Stimulated activated CD4-positive, alpha-beta T cell treated with anti-CD3 and anti-CD28 coated beads, Interleukin-2, amount 100 ng/mL, for 24 hours (primary cell): ENCODE data around the gene CEP112.
"Not testable (repeated sequence)": the region's sequence is repeated elsewhere in the genome, so short reads cannot be mapped to it uniquely, and the experiment has no call there.

Source experiments
- DNase-seq, 2 donors: peaks; one replicate each; pipeline ENCODE4 v3.0.0-alpha.2; 2020

CEP112 gene

DNA sequence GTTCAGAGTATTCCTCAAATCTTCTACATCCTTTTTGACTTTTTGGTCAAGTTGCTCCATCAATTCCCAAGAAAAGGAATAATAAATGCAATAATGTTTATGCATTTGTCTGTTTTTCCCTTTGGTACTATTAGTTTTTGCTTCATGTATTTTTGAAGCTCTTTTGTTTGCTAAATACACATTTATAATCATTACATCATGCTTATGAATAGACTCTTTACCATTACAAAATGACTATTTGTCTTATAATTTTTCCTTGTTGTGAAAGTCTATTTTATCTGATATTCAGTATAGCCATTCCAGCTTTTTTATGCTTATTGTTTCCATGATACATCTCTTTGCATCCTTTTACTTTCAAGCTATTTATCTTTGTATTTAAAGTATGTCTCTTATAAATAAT lies 41.2 kb downstream of the CEP112 start:
- DNase-seq = no peak

DNA sequence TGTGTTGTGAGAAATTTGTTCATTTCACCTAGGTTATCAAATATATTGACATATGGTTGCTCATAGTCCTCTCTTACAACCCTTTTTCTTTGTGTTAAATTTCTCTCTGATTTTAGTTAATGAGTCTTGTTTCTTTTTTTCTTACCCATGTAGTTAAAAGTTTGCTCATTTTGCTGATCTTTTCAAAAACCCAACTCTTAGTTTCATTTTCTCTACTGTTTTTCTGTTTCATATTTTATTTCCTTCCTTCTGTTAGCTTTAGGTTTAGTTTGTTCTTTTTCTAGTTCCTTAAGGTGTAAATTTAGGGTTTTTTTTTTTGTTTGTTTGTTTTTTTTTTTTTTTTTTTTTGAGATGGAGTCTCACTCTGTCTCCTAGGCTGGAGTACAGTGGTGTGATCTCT lies 42.4 kb downstream of the CEP112 start:
- no peak for DNase-seq

DNA sequence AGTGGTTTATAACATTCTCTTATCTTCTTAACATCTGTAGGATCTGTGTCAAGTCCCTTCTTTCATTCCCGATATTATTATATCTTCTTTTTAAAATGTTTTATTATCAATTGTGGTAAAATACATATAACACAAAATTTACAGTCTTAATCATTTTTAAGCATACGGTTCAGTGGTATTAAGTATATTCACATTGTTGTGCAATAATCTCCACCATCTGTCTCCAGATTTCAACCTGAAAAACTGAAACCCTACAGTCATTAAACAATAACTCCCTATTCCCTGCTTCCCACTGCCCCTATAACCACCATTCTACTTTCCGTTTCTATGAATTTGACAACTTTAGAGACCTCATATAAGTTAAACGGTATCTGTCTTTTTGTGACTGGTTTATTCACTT lies 45.5 kb downstream of the CEP112 start:
- no peak for DNase-seq

DNA sequence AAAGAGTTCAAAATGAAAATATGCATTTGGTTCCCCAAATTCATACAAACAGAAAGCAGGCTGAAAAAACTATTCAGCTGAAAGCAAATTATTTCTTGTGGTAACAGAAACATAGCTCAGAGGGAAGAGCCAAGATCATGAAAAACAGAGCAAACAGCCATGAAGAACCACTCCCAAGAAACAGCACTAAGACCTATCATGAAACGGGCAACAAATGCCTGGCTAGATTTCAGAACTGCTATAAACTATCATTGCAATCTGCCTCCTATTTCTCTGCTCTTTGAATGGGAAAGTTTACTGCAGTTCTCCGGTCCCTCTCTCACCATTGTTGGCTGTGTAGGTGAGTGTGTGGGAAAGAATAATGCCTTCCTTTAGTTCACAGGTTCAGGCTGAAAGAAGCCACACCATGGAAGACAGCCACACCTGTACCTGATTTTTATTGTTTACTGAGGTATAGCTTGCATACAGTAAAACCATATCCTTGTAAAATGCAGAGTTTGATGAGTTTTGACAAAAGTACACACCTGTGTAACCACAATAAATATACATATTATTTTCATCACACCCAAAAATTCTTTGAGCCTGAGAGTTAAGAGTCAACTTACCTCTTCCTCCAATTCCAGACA lies 48.2 kb downstream of the CEP112 start:
- DNase-seq = no peak

DNA sequence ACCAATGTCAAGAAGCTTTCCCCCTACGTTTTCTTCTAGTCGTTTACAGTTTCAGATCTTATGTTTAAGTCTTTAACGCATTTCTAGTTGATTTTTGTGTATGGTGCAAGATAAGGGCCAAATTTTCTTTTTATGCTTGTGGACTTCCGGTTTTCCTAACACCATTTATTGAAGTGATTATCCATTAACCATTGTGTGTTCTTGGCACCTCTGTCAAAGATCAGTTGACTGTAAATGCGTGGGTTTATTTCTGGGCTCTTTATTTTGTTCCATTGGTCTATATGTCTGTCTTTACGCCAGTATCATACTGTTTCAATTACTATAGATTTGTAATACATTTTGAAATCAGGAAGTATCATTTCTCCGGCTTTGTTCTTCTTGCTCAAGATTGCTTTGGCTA lies 49.5 kb downstream of the CEP112 start:
- DNase-seq = no peak

DNA sequence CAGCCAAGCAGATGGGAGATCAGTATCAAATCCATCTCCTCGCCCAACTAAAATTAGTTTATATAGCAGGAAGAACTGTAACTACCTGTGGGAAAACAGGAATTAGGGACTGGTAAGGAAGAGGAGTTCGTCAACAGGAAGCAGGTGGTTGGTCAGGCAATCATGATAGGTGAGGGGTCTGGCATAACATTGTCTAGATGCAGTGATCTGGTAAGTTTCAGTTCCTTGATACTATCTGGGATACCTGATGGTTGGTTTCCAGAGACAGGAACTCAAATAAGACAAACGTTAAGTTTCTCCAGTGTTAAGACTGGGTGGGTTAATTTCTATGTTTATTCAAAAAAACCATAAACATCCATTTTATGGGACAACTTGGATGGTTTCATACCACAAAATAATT lies 53.8 kb downstream of the CEP112 start:
- DNase-seq = no peak

DNA sequence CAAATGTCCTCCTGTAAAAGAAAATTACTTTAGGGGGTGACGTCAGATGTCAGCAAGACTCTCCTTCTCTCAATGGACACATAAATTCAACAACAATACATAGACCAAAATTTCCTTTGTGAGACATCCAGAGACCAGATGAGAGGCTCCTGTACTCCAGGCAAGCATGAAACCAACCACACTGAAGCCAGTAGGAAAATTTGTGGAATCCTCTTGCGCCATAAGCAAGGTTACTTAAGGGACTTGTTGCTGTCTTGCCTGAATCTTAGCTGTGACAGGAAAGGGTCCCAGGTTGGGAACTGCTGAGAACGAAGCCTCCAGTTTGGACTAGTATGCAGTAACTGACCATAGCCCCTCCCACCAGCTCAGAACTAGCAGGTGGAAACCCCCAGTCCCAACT lies 56.0 kb downstream of the CEP112 start:
- no peak for DNase-seq

DNA sequence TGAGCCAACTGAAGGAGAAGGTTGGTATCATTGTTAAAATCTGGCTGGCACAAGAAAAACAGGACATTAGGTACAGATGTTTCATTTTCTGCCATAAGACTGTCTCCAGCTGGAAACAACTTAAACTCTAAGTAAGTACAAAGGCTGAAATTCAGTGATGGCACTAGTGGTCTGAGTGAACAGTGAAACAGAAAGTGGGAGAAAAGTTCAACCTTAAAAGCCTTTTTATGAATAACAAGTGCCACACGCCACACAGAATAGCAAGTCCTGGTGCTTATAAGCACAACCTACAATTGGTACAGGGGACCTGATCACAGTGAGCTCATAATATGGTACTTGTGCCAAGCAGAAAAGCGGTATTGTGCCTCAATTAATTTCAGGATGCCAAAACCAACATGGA lies 56.7 kb downstream of the CEP112 start:
- DNase-seq = no peak

DNA sequence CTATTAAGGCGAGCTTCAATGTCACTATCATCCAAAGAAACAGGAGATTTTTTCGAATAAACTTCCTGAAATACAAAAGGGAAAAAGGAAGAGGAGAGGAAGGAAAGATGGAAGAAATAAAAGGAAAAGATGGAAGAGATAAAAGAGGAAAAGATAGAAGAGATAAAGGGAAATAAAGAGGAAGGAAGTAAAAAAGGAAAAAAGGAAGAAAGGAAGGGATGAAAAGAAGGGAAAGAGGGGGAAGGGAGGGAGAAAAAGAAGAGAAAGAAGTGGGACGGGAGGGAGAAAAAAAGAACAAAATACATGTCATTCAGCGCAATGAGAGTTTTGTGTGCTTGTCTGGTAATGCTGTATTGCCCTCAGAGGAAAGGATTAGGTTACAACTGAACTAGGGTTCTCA lies 62.2 kb downstream of the CEP112 start:
- no peak for DNase-seq

DNA sequence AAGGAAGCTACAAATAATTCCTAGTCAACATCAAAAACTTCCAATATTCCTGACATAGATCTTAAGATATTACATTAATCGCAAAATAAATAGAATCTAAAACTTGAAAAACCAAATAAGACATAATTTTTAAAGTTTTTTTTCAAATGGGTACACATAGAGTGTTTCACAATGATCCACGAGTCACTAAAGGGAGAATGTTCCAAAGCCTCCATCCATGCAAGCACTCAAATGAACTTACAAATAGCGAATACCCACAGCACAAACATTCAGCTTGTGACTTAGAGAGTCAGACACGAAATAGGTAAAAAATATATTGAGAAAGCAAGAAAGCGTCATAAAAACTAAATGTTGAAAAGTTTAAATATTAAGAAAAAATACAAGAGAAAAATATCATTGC lies 65.7 kb downstream of the CEP112 start:
- DNase-seq = no peak

DNA sequence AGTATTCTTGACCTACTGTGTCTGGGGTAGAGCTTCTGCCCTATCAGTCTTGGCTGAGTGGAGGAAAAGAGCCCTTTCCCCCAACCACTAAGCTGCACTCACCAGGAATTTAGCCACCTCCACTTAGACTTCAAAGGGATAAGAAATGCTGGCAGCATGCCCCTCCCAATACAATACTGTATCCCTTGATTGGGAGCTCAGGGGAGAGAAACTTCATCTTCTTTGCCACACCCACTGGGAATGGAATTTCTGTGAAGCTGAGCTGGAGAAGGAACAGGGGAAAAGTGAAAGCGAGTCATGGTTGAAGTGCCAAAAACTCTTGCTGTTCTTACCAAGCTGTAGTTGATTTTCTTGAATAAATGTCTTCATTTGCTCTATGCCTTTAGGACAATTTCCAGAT lies 68.8 kb downstream of the CEP112 start:
- DNase-seq = no peak

DNA sequence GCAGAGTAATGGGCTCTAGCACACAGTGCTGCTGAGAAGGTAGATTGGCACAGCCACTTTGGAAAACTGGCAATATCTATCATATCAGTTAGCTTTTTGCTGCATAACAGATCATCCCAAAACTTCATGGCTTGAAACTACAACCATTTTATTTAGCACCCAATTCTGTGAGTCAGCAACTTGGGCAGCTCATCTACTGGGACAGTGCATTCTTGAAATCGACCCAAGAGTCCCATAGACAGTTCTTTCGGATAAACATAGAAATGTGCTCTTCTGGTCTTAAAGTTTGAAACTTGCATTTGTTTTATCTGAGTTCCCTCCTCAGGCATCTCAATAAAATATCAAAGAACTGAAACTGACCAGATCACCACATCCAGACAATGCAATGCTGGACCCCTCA lies 76.7 kb downstream of the CEP112 start:
- DNase-seq = no peak

DNA sequence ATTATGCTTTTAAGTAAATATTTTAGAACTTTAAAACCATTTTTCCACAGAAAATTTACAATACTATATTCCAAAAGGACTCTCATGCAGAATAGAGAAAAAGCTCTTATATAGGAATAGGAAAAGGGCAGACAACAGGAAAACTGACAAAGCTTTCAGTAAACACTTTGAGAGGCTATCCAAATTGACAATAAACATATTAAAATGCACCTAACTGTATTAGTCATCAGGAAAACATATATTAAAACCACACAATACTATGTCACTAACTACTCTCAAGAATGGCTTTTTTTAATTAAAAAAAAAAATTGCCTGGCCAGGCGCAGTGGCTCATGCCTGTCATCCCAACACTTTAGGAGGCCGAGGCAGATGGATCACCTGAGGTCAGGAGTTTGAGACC lies 77.3 kb downstream of the CEP112 start:
- DNase-seq = no peak

DNA sequence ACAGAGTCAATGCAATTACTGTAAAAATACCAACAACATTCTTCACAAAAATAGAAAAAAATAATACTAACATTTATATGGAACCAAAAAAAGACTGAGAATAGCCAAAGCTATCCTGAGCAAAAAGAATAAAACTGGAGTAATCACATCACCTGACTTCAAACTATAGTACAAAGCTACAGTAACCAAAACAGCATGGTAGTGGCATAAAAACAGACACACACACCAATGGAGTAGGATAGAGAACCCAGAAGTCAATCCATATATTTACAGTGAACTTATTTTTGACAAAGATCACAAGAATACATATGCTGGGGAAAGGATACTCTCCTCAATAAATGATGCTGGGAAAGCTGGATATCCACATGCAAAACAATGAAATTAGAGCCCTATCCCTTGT lies 84.2 kb downstream of the CEP112 start:
- DNase-seq = no peak

DNA sequence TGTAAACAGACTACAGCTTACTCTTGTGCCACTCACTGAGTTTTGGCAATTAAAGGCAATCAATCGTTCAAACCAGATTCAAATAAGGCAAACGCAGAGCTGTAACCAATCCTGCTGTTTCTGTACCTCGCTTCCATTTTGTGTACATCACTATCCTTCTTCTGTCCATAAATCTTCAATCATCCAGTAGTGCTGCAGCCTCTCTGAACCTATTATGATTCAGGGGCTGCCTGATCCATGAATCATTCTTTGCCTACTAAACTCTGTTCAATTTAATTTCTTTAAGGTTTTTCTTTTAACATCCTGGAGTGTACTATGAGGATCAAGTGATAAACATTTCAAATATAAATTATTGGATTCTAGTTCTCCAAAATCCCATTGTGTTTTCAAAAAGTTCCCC lies 93.9 kb downstream of the CEP112 start:
- DNase-seq = no peak

DNA sequence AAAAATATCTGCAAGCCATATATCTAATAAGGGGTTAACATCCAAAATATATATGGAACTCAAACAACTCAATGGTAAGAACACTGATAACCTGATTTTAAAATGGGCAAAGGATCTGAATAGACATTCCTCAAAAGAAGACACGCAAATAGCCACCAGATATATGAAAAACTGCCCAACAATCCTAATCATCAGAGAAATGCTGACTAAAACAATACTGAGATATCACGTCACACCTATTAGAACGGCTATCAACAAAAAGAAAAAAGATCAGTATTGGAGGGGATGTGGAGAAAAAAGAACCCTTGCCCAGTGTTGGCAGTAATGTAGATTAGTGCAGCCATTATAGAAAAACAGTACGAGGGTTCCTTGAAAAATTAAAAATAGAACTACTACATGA lies 97.2 kb downstream of the CEP112 start:
- no peak for DNase-seq

DNA sequence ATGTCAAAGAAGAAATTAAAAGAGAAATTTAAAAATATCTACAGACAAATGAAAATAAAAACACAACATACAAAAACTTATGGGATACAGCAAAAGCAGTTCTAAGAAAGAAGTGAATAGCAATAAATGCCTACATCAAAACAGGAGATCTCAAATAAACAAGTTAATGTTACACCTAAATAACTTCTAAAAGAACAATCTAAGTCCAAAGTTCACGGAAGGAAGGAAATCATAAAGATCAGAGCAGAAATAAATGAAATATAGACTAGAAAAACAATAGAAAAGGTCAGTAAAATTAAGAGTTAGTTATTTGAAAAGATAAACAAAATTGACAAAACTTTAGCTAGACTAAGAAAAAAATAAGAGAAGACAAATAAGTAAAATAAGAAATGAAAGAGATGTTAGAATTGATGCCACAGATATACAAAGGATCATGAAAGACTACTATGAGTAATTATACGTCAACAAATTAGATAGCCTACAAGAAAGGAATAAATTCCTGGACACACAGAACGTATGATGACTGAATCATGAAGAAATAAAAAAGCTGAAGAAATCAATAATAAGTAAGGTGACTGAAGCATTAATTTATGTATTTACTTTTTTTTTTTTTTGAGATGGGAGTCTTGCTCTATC lies 100.4 kb downstream of the CEP112 start:
- no peak for DNase-seq

DNA sequence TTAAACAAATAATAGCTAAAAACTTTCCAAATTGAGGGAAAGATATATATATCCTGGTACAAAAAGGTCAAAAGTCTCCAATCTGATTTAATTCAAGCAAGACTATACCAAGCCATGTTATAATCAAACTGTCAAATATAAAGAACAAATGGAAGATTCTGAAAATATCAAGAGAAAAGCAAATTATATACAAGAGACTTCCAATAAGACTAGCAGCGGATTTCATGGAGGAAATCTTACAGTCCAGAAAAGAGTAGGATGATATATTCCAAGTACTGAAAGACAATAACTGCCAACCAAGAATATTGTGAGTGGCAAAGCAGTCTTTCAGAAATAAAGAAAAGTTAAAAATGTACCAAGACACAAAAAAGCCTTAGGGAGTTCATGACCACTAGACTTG lies 102.2 kb downstream of the CEP112 start:
- no peak for DNase-seq

DNA sequence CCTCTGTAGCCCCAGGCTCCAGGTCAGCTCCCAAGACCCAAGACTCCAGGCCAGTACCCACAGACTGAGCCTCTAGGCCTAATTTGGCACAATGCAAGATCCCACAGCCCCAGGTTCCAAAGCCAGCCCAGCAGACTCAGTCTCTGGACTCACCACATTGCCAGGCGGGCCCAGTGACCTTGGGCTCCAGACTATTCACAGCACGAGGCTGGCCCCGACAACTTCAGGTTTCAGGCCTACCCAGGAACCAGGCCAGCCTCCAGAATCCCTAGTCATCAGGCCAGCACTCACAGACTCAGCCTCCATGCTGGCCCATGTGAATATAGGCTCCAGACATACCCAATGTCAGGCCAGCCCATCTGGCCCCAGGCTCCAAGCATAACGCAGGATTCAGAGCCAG lies 103.8 kb downstream of the CEP112 start:
- DNase-seq = no peak

DNA sequence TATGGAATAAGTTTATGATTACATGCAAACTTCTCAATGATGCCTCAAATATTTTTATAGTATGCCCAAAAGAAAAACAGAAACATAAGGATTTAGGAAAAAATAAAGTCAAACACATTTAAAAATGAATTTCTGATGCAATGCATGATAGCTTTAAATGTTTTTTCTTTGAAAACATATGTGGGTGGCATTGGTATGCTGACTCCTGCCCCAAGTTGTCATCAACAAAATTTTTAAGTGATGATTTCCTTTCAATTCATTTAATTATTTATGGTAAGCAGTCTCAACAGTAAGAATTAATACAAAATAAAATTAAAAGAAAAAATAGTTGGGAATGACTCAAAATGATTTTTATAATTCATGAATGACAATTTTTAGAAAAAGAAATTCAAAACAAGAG lies 104.9 kb downstream of the CEP112 start:
- DNase-seq = no peak

DNA sequence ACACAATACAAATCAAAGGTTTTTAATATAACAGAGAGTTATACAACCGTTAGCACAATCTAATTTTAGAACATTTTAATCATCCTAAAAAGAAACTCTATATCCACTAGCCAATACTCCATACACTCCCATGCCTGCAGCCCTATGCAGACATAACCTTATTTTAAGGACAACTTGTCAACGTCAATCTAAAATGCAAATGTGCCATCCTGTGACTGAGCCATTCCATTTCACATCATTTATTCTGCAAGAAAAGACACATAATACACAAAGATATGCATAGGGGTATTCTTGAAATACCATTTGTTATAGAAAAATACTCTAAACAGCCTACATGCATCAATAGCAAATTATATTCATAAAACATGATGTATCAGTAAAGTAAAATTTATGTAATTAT lies 106.7 kb downstream of the CEP112 start:
- DNase-seq = no peak

DNA sequence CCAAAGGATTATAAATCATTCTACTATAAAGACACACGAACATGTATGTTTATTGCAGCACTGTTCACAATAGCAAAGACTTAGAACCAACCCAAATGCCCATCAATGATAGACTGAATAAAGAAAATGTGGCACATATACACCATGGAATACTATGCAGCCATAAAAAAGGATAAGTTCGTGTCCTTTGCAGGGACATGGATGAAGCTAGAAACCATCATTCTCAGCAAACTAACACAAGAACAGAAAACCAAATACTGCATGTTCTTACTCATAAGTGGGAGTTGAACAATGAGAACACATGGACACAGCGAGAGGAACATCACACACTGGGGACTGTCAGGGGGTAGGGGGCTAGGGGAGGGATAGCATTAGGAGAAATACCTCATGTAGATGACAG lies 111.3 kb downstream of the CEP112 start:
- not testable (repeated sequence) for DNase-seq

DNA sequence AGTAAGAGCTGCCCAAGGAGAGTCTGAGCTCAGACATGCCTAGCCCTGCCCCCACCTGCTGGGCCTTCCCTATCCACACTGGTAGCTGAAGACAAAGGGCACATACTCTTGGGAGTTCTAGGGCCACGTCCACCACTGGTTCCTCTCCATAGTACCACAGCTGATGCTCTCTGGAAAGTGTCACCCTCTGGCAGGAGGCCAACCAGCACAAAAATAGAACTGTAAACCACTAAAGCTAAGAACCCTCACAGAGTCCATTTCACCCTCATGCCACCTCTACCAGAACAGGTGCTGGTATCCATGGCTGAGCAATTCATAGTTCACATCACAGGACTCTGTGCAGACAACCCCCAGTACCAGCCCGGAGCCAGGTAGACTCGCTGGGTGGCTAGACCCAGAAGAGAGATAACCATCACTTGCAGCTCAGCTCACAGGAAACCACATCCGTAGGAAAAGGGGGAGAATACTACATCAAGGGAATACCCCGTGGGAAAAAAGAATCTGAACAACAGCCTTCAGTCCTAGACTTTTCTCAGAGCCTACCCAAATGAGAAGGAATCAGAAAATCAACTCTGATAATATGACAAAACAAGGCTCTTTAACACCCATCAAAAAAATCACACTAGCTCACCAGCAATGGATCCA lies 115.3 kb downstream of the CEP112 start:
- no peak for DNase-seq

DNA sequence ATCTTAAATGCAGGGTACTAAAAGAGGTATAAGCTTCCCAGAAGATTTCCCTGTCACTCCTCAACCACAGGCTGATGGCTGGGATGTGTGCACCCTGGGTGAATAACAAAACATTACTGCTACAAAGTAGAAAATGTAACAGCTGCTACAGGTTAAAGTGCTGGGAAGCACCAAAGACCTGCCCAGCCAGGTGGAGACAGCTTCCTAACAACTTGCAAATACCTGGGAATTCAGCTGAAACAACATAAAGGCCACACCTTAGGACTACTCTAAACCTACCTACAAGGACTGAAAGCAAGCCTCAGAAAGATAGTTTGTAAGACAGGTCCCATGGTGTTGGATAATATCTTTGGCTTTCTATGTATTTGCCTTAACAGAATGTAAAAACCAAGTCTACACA lies 118.5 kb downstream of the CEP112 start:
- no peak for DNase-seq

DNA sequence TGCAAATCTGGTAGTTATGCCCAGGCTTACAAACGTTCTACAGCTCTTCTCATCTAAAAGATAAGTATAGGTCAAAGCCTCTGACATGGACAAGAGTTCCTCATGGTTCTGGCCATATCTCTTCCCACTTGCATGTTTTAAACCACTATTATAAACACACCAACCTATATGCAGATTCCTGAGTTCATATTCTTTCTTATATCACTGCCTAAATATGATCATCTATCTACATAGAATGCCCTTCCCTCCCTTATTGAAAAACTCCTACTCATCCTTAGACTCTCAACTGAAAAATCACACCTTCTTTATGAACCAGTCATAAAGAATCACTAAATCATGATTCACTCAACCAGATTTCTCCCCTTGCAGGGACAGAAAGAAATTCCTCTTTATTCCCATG lies 128.2 kb downstream of the CEP112 start:
- no peak for DNase-seq
